Neural progenitor cell (in vitro differentiated cells): Measurements from ENCODE around the gene MAML3.

ENCODE experiments used
- EZH2 ChIP-seq: fragments of 200-600 bp; sonication (generic); IDR thresholded peaks from 2 replicates; pipeline ENCODE4 v1.6.1; 2017; ENCODE audit warnings: antibody characterized with exemption, mild to moderate bottlenecking, moderate library complexity
- TF ChIP-seq, protein P1 (sequence below): fragments of 200-600 bp; sonication (generic); IDR thresholded peaks from 2 replicates; pipeline ENCODE4 v1.5.1; 2017; ENCODE audit warnings: antibody characterized with exemption, mild to moderate bottlenecking

DNA sequence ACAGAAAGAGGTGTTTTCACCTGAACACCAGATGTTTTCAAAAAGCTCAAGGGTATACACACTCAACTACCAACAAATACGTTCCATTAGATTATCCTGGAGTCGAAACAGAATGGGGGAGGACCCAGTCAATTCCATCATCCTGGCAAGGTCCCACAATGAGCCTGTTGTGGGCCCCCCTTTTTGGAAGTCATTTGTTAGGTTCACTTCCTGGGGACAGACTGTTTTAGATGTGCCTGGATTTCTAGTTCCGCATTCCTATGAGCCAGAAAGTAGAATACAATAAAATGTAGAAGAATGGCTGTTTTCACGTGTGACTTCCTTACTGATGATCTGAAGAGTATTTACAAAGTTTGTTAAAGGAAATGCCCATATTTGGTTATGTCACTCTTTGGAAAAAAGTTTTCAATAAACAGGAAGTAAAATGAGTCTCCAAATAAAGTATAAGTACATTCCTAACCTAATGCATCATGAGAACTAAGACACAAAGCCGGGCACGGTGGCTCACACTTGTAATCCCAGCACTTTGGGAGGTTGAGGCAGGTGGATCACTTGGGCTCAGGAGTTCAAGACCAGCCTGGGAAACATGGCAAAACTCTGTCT is 192.5 kb downstream of the MAML3 start:
- TF ChIP-seq, protein P1, sequence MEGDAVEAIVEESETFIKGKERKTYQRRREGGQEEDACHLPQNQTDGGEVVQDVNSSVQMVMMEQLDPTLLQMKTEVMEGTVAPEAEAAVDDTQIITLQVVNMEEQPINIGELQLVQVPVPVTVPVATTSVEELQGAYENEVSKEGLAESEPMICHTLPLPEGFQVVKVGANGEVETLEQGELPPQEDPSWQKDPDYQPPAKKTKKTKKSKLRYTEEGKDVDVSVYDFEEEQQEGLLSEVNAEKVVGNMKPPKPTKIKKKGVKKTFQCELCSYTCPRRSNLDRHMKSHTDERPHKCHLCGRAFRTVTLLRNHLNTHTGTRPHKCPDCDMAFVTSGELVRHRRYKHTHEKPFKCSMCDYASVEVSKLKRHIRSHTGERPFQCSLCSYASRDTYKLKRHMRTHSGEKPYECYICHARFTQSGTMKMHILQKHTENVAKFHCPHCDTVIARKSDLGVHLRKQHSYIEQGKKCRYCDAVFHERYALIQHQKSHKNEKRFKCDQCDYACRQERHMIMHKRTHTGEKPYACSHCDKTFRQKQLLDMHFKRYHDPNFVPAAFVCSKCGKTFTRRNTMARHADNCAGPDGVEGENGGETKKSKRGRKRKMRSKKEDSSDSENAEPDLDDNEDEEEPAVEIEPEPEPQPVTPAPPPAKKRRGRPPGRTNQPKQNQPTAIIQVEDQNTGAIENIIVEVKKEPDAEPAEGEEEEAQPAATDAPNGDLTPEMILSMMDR, result no peak
- no peak for TF ChIP-seq EZH2
